OCI-LY1 (cell line): ENCODE measurements around the gene CERK.

Experiments used
- H2AFZ ChIP-seq: fragments of 200-600 bp; sonication (generic), shearing (Covaris generic); 2 replicates; pipeline ENCODE4 v1.6.0; 2014; ENCODE audit warnings: antibody characterized with exemption, mild to moderate bottlenecking, low read length
- H3F3A ChIP-seq: fragments of 200-600 bp; sonication (generic), shearing (Covaris generic); 2 replicates; pipeline ENCODE4 v1.6.0; 2014; ENCODE audit warnings: mild to moderate bottlenecking, antibody characterized with exemption, low read length, moderate library complexity; ENCODE audit not compliant: insufficient read depth
- H3K27ac ChIP-seq: fragments of 200-600 bp; sonication (generic); 2 replicates; pipeline ENCODE4 v1.5.1; 2014; ENCODE audit warnings: low read length, mixed run types, mild to moderate bottlenecking, low read depth; ENCODE audit not compliant: poor library complexity, severe bottlenecking
- H3K27me3 ChIP-seq: fragments of 200-600 bp; sonication (generic); 2 replicates; pipeline ENCODE4 v1.6.0; 2014; ENCODE audit warnings: antibody characterized with exemption, mild to moderate bottlenecking, low read length, moderate library complexity; ENCODE audit not compliant: insufficient read depth
- H3K36me3 ChIP-seq: fragments of 200-600 bp; sonication (generic); 2 replicates; pipeline ENCODE4 v1.6.1; 2014; ENCODE audit warnings: mild to moderate bottlenecking, antibody characterized with exemption, low read length, moderate library complexity, mixed read lengths; ENCODE audit not compliant: insufficient read depth
- H3K4me1 ChIP-seq: fragments of 200-600 bp; sonication (generic); 2 replicates; pipeline ENCODE4 v1.5.1; 2014; ENCODE audit warnings: mild to moderate bottlenecking, low read length, moderate library complexity; ENCODE audit not compliant: insufficient read depth, severe bottlenecking
- H3K4me2 ChIP-seq: fragments of 200-600 bp; sonication (generic), shearing (Covaris generic); 2 replicates; pipeline ENCODE4 v1.6.1; 2014; ENCODE audit warnings: low read length
- H3K4me3 ChIP-seq: fragments of 200-600 bp; sonication (generic); 2 replicates; pipeline ENCODE4 v1.5.1; 2014; ENCODE audit warnings: low read length, low read depth, mild to moderate bottlenecking, mixed read lengths; ENCODE audit not compliant: poor library complexity, severe bottlenecking
- H3K79me2 ChIP-seq: fragments of 200-600 bp; shearing (Covaris generic); 2 replicates; pipeline ENCODE4 v1.6.1; 2016; ENCODE audit warnings: mixed run types, low read length, mixed read lengths; ENCODE audit not compliant: insufficient read depth
- H3K9ac ChIP-seq: fragments of 200-600 bp; sonication (generic), shearing (Covaris generic); 2 replicates; pipeline ENCODE4 v1.6.1; 2014; ENCODE audit warnings: mild to moderate bottlenecking, low read length, mixed read lengths
- H3K9me2 ChIP-seq: fragments of 200-600 bp; sonication (generic), shearing (Covaris generic); 2 replicates; pipeline ENCODE4 v1.6.1; 2014; ENCODE audit warnings: low read depth, mild to moderate bottlenecking, low read length, mixed read lengths
- H3K9me3 ChIP-seq: fragments of 200-600 bp; shearing (Covaris generic); 2 replicates; pipeline ENCODE4 v1.6.1; 2014; ENCODE audit warnings: low read length, mixed read lengths
- H4K20me1 ChIP-seq: fragments of 200-600 bp; sonication (generic), shearing (Covaris generic); 2 replicates; pipeline ENCODE4 v1.6.0; 2016; ENCODE audit warnings: mild to moderate bottlenecking, low read length; ENCODE audit not compliant: insufficient read depth
- CTCF ChIP-seq: fragments of 200-600 bp; sonication (generic), shearing (Covaris generic); IDR thresholded peaks from 2 replicates; pipeline ENCODE4 v1.5.1; 2017; ENCODE audit warnings: mild to moderate bottlenecking, antibody characterized with exemption, low read length, moderate library complexity, mixed read lengths
- EZH2 ChIP-seq: fragments of 200-600 bp; sonication (generic), shearing (Covaris generic); IDR thresholded peaks from 2 replicates; pipeline ENCODE4 v1.8.0; 2017; ENCODE audit warnings: borderline replicate concordance, mixed run types, mild to moderate bottlenecking, antibody characterized with exemption, low read length, moderate library complexity, mixed read lengths

CERK gene

GRCh38 chr22:46695346-46696228, 42.5 kb downstream of the CERK start:
- Histone ChIP-seq H3K4me2 (no peak overlapping the region), H3K9me2 (no peaks in the 10 kb centered on the region), H4K20me1 (no peaks in the 10 kb centered on the region), H3K9me3 (no peaks in the 10 kb centered on the region), H3K27ac (no peak overlapping the region), H3K79me2 (no peaks in the 10 kb centered on the region), H3K4me3 (no peak overlapping the region), H3F3A (no peaks in the 10 kb centered on the region; the same call in 1 of the 2 replicates), H3K36me3 (peaks cover 86% of the 10 kb centered on the region), H3K9ac (no peak overlapping the region), H3K4me1 (peaks cover 2% of the 10 kb centered on the region), H2AFZ (no peak overlapping the region), H3K27me3 (no peaks in the 10 kb centered on the region)
- TF ChIP-seq EZH2 (no peak), CTCF (no peak)

GRCh38 chr22:46694416-46695170, 43.5 kb downstream of the CERK start:
- Histone ChIP-seq H3F3A (no peaks in the 10 kb centered on the region; the same call in 1 of the 2 replicates), H3K9me3 (no peaks in the 10 kb centered on the region), H3K9me2 (no peaks in the 10 kb centered on the region), H3K4me2 (no peak overlapping the region), H3K9ac (no peak overlapping the region), H3K79me2 (no peaks in the 10 kb centered on the region), H3K4me3 (no peak overlapping the region), H3K4me1 (peaks cover 5% of the 10 kb centered on the region), H3K27ac (no peak overlapping the region), H2AFZ (no peak overlapping the region), H4K20me1 (no peaks in the 10 kb centered on the region), H3K36me3 (peaks cover 88% of the 10 kb centered on the region), H3K27me3 (no peaks in the 10 kb centered on the region)
- no peak for TF ChIP-seq CTCF
- TF ChIP-seq EZH2: no peak

GRCh38 chr22:46693634-46694415, 44.2 kb downstream of the CERK start:
- no peak overlapping the region for H3K4me3 ChIP-seq
- no peaks in the 10 kb centered on the region for H4K20me1 ChIP-seq
- H3K9me3 ChIP-seq: no peaks in the 10 kb centered on the region
- H3K27me3 ChIP-seq: no peaks in the 10 kb centered on the region
- no peak overlapping the region for H3K9ac ChIP-seq
- no peak overlapping the region for H2AFZ ChIP-seq
- H3K4me2 ChIP-seq: no peak overlapping the region
- H3K36me3 ChIP-seq: peaks cover 88% of the 10 kb centered on the region
- H3K79me2 ChIP-seq: no peaks in the 10 kb centered on the region
- H3K27ac ChIP-seq: no peak overlapping the region
- H3F3A ChIP-seq: no peaks in the 10 kb centered on the region; the same call in 1 of the 2 replicates
- no peak for TF ChIP-seq EZH2
- TF ChIP-seq CTCF: peak; percentile 2; the same call in 1 of the 2 replicates
- peaks cover 5% of the 10 kb centered on the region for H3K4me1 ChIP-seq
- H3K9me2 ChIP-seq: no peaks in the 10 kb centered on the region
